Mucosa of rectum (tissue), 2 donors: Measurements from ENCODE around the gene CACNB1.

Experiments used
- H3K27ac ChIP-seq, 2 donors: one replicate each; pipeline ENCODE4 v1.7.0; 2013; ENCODE audit warnings: inconsistent platforms in 2 of 2, low read depth in 2 of 2, low read length in 2 of 2
- H3K27me3 ChIP-seq, 2 donors: one replicate each; pipeline ENCODE4 v1.7.0; 2013; ENCODE audit warnings: low read length in 2 of 2; ENCODE audit not compliant: control insufficient read depth in 2 of 2, insufficient read depth in 2 of 2
- H3K36me3 ChIP-seq, 2 donors: one replicate each; pipeline ENCODE4 v1.7.0; 2013; ENCODE audit warnings: low read length in 2 of 2; ENCODE audit not compliant: control insufficient read depth in 2 of 2, insufficient read depth in 2 of 2
- H3K4me1 ChIP-seq, 2 donors: one replicate each; pipeline ENCODE4 v1.7.0; 2013; ENCODE audit warnings: low read length in 2 of 2, mild to moderate bottlenecking in 1 of 2; ENCODE audit not compliant: control insufficient read depth in 2 of 2, insufficient read depth in 2 of 2
- H3K4me3 ChIP-seq, 2 donors: one replicate each; pipeline ENCODE4 v1.7.0; 2013; ENCODE audit warnings: low read length in 2 of 2
- H3K9ac ChIP-seq, 2 donors: one replicate each; pipeline ENCODE4 v1.7.0; 2013; ENCODE audit warnings: low read length in 2 of 2, low read depth in 1 of 2, mild to moderate bottlenecking in 1 of 2
- H3K9me3 ChIP-seq, 2 donors: one replicate each; pipeline ENCODE4 v1.7.0; 2013; ENCODE audit warnings: low read length in 2 of 2; ENCODE audit not compliant: control insufficient read depth in 2 of 2
- donor health status: healthy.
- donor health status: Normal muscosa, but diverticular disease.

CACNB1 gene

DNA sequence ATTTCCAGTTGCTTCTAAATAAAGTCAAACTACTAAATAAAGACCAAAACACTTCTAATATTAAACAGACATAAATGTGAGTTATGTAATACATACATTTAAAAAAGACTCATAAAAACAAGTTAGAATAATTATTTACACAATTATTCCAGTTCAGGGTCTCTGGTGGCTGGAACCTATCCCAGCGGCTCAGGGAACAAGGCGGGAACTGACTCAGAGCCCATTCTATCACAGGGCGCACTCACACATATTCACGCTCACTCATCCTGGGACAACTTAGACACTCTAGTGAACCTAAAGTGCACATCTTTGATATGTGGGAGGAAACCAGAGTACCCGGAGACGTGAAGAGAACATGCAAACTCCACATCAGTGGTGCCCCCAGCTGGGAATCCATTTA lies 71.0 kb downstream of the CACNB1 start:
- H3K27me3 ChIP-seq, result no peaks in the 10 kb centered on the region
- no peak overlapping the region for H3K9ac ChIP-seq
- no peaks in the 10 kb centered on the region for H3K9me3 ChIP-seq

GRCh38 chr17:39125143-39125875 lies 72.2 kb downstream of the CACNB1 start:
- Histone ChIP-seq H3K9ac (no peak overlapping the region), H3K4me3 (no peak overlapping the region), H3K36me3 (no peaks in the 10 kb centered on the region), H3K27me3 (no peaks in the 10 kb centered on the region), H3K4me1 (no peaks in the 10 kb centered on the region), H3K27ac (no peak overlapping the region), H3K9me3 (no peaks in the 10 kb centered on the region)

More for the DNA sequence above, 71.0 kb downstream of the CACNB1 start:
- Histone ChIP-seq H3K4me3 (no peak overlapping the region), H3K27ac (no peak overlapping the region), H3K4me1 (no peaks in the 10 kb centered on the region), H3K36me3 (no peaks in the 10 kb centered on the region)

DNA sequence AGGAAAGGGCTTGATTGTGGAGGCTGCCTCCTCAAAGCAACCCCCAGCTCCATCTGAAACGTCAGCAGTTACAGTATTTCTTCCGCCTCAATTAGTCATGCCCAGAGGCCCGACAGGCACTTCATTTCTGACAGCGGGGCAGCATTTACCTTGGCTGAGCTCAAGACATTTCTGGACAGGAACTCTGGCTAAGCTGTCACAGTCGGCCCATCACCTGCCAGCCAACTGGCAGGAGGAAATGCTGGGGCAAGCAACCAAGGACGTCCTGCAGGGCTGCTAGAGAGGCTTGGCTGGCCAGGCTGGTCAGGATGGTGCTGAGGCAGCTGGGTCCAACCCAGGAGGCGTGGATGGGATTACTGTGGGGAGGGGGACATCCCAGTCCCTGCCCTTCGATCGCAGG lies 73.8 kb downstream of the CACNB1 start:
- no peaks in the 10 kb centered on the region for H3K4me1 ChIP-seq
- no peak overlapping the region for H3K27ac ChIP-seq
- H3K9ac ChIP-seq, result no peak overlapping the region
- no peaks in the 10 kb centered on the region for H3K9me3 ChIP-seq
- no peaks in the 10 kb centered on the region for H3K36me3 ChIP-seq
- H3K27me3 ChIP-seq, result no peaks in the 10 kb centered on the region
- H3K4me3 ChIP-seq, result no peak overlapping the region
